PFSK-1 (cell line): ENCODE results near the gene DNAAF5.

Source experiments
- SIN3A ChIP-seq: IDR thresholded peaks from 2 replicates; pipeline ENCODE4 v1.6.1; 2012; ENCODE audit warnings: mild to moderate bottlenecking, low read length, moderate library complexity, borderline replicate concordance; ENCODE audit not compliant: insufficient read depth
- TAF1 ChIP-seq: IDR thresholded peaks from 2 replicates; pipeline ENCODE4 v1.6.1; 2012; ENCODE audit warnings: low read length, control low read depth, borderline replicate concordance; ENCODE audit not compliant: insufficient read depth
- TF ChIP-seq, protein P1 (sequence below), 2 experiments: IDR thresholded peaks; 2 replicates each; pipeline versions ENCODE4 v1.6.1 to v1.8.0; 2011 to 2012; ENCODE audit warnings: low read depth in 2 of 2, low read length in 2 of 2, control low read depth in 1 of 2, inconsistent platforms in 1 of 2, mild to moderate bottlenecking in 1 of 2, moderate library complexity in 1 of 2; ENCODE audit not compliant: insufficient read depth in 1 of 2

DNA sequence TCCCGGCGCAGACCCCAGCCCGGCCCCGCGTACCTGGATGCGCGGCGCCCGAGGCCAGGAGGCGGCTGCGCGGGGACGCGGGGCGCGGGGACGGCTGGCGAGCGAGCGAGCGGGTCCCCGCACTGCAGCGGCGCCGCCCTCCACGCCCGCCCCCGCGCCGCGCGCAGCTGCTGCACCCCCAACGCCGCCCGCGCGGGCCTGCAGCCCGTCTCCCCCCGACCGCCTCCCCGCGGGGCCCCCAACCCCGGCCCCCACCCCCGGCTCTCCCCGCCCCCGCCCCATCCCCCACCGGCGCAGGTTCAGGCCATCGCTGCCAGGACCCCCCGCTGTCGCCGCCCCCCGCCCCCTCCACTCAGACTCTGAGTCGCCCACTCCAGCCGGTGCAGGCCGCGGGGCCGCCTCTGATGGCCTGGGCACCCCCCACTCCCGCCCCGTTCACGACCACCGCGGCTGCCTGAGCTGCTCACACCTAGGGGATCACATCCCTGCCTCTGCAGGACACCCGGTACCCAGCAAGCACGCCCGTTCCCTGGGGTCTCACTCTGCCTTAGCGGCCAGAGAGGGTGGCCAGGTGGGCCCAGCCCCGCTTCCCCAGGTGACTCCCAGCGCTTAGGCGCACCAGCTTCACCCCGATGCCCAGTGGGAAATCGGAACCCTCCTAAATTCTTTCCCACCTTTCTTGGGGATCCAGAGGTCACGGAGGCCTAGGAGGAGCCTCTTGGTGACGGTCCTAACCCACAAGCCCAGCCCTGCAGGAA is 13.9 kb upstream of the DNAAF5 start:
- TF ChIP-seq, protein P1, sequence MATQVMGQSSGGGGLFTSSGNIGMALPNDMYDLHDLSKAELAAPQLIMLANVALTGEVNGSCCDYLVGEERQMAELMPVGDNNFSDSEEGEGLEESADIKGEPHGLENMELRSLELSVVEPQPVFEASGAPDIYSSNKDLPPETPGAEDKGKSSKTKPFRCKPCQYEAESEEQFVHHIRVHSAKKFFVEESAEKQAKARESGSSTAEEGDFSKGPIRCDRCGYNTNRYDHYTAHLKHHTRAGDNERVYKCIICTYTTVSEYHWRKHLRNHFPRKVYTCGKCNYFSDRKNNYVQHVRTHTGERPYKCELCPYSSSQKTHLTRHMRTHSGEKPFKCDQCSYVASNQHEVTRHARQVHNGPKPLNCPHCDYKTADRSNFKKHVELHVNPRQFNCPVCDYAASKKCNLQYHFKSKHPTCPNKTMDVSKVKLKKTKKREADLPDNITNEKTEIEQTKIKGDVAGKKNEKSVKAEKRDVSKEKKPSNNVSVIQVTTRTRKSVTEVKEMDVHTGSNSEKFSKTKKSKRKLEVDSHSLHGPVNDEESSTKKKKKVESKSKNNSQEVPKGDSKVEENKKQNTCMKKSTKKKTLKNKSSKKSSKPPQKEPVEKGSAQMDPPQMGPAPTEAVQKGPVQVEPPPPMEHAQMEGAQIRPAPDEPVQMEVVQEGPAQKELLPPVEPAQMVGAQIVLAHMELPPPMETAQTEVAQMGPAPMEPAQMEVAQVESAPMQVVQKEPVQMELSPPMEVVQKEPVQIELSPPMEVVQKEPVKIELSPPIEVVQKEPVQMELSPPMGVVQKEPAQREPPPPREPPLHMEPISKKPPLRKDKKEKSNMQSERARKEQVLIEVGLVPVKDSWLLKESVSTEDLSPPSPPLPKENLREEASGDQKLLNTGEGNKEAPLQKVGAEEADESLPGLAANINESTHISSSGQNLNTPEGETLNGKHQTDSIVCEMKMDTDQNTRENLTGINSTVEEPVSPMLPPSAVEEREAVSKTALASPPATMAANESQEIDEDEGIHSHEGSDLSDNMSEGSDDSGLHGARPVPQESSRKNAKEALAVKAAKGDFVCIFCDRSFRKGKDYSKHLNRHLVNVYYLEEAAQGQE (IDR thresholded peaks at IDR 0.05; ENCODE audit: insufficient read depth in 1 of 2, low read depth in 2 of 2, low read length in 2 of 2) = no peak
- TF ChIP-seq TAF1 (no peak), SIN3A (no peak)
